ENCODE results near the gene YJEFN3.

GRCh38 chr19:19527674-19528625 lies 761 bp upstream of the YJEFN3 start:
- TF ChIP-seq CTCF (conservative IDR thresholded peaks at IDR 0.05; ENCODE audit: low read length) (no peak), EZH2phosphoT487 (IDR thresholded peaks at IDR 0.05; ENCODE audit: borderline replicate concordance) (no peak)

Data from Loucy (cell line).